ENCODE measurements around the gene MAPK4.
"Not testable (repeated sequence)": the region's sequence is repeated elsewhere in the genome, so short reads cannot be mapped to it uniquely, and the experiment has no call there.

Gene MAPK4

DNA sequence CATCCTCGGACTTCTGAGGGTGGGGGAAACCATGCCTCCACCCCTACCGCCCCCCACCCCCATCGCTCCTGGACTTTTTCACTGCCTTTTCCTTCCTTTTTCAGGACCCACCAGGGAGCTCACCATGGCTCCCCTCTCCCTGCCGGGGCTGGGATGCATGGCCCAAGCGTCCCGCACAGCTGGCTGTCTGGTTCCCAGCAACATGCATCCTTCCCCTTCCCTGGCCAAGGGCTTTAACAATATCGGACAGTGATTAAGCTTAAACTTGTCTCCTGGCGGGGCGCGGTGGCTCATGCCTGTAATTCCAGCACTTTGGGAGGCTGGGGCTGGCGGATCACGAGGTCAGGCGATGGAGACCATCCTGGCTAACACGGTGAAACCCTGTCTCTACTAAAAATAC is 215.8 kb downstream of the MAPK4 start:
- no peak for DNase-seq

DNA sequence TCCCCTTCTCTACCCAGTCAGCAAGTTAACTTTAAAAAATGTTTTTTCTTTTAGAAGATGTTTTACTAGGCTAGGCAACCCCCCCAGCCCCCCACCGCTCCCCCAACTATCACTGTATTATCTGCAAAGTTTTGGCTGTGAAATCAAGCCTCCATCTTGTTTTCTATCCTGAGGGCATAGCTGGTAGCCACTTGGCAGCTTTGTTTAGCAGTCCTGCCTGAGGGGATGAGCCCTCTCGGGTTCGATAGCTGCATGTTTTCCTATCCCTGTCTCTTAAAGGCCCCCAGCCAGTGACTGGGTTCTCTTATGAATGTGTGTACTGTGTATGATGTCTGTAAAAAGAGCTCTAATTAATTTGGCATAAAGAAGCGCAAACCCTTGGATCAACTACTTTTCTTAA is 216.5 kb downstream of the MAPK4 start:
- no peak for DNase-seq

DNA sequence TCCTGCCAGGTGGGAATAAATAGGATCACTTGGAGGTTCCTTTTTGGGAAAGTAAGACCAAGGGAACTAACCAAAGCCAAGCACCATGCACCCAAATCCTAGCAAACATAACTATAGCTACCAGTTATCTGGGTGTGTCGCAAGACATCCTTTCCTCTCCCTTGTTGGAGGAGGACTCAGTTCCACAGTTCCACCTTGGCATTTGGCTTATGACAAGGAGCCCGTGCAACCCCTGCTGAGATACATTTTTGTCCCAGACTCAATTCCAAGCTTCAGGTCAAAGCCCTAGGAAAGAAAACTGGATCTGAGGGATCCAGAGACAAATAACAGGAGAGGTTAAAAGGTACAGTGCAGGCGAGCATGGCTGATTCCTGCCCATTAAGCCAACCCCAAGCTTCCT is 219.1 kb downstream of the MAPK4 start:
- DNase-seq = not testable (repeated sequence)

All from RPMI8226 (cell line).